Kidney (tissue), 11 donors: ENCODE measurements around the gene DDX11. TPM values are rescaled to one million over a fixed set of nuclear protein-coding genes. Genes with fewer than 3 reads are reported as not detected.
"Not testable (repeated sequence)": the region's sequence is repeated elsewhere in the genome, so short reads cannot be mapped to it uniquely, and the experiment has no call there.

ENCODE experiments used
- DNase-seq, 5 donors: peaks; one replicate each; pipeline ENCODE4 v3.0.0-alpha.2; 2013 to 2020
- FAIRE-seq: peaks from 2 replicates; lab custom pipeline; 2012; peaks lifted over from hg19 to GRCh38; lab: Jason Lieb, UNC
- H3K27ac ChIP-seq, 2 donors: one replicate each; pipeline ENCODE4 v1.7.0; 2013; ENCODE audit warnings: low read depth in 2 of 2, low read length in 2 of 2, inconsistent platforms in 1 of 2
- H3K27me3 ChIP-seq: one replicate; pipeline ENCODE4 v1.7.1; 2013; ENCODE audit warnings: low read length, inconsistent platforms; ENCODE audit not compliant: control insufficient read depth, insufficient read depth
- H3K36me3 ChIP-seq, 3 donors: one replicate each; pipeline versions ENCODE4 v1.7.0 to v1.7.1; 2013; ENCODE audit warnings: low read length in 3 of 3, control low read depth in 1 of 3, inconsistent platforms in 1 of 3; ENCODE audit not compliant: insufficient read depth in 3 of 3, control insufficient read depth in 2 of 3
- H3K4me1 ChIP-seq, 3 donors: one replicate each; pipeline versions ENCODE4 v1.7.0 to v1.7.1; 2013; ENCODE audit warnings: low read length in 3 of 3, inconsistent platforms in 1 of 3, low read depth in 1 of 3; ENCODE audit not compliant: control insufficient read depth in 2 of 3, insufficient read depth in 2 of 3
- H3K4me3 ChIP-seq, 3 donors: one replicate each; pipeline versions ENCODE4 v1.7.0 to v1.8.1; 2013; ENCODE audit warnings: low read length in 3 of 3, control low read depth in 1 of 3, inconsistent platforms in 1 of 3
- H3K9ac ChIP-seq, 3 donors: one replicate each; pipeline versions ENCODE4 v1.7.0 to v1.7.1; 2013; ENCODE audit warnings: low read length in 3 of 3, control low read depth in 1 of 3, inconsistent platforms in 1 of 3
- H3K9me3 ChIP-seq, 3 donors: one replicate each; pipeline versions ENCODE4 v1.7.0 to v1.7.1; 2013; ENCODE audit warnings: low read length in 3 of 3, control low read depth in 1 of 3, inconsistent platforms in 1 of 3; ENCODE audit not compliant: control insufficient read depth in 2 of 3, insufficient read depth in 1 of 3
- intact Hi-C: fragments of 100-400 bp; cut with DNase I; formaldehyde crosslinking; loops from one replicate; pipeline ENCODE4 v1.11.1; 2022
- polyA plus RNA-seq: library from polyadenylated mRNA; stranded (reverse); fragments of 350-450 nt; fragmentation: Illumina TruSeq; extraction: RNeasy Lipid Tissue Mini Kit (QIAGEN cat#74804); gene quantifications from one replicate; pipeline ENCODE4 v1.2.3, GENCODE V29; 2014; ENCODE audit warnings: low read depth, low replicate concordance; ENCODE audit not compliant: insufficient read depth
- total RNA-seq: library from RNA; stranded (reverse); fragmentation: NEBNext Ultra II Directional; extraction: Animal tissue kit (Norgen Biotek cat#: 25700); gene quantifications from one replicate; pipeline ENCODE4 v1.2.1, GENCODE V29; 2021
- donor health status: control.
- donor health status: control.
- donor health status: DM: yes; HTN: yes; CAD: no.
- donor health status: Normal renal cell carcinoma (clear cell type).

Gene DDX11
- total and polyA plus RNA-seq, 2 donors from 2014 or later: 1.9 to 29.9 TPM

- H3K27me3 ChIP-seq, H3K9me3 ChIP-seq, H3K27ac ChIP-seq, intact Hi-C loops, H3K9ac ChIP-seq, H3K36me3 ChIP-seq, FAIRE-seq, H3K4me1 ChIP-seq: not testable (repeated sequence)
- peak in 1 of 5 donors; percentile 13 for DNase-seq
- H3K4me3 ChIP-seq: peak overlapping the region in 2 of 3 donors; percentile 70 to 90
Measured at GRCh38 chr12:31072962-31073361, 698 bp upstream of the DDX11 start.

GRCh38 chr12:31074333-31074874 is 744 bp downstream of the DDX11 start:
- FAIRE-seq, H3K36me3 ChIP-seq, H3K9me3 ChIP-seq, H3K27me3 ChIP-seq, H3K4me1 ChIP-seq, intact Hi-C loops: not testable (repeated sequence)
- H3K9ac ChIP-seq: peak overlapping the region in 2 of 3 donors; percentile 73 to 86
- peak overlapping the region in 1 of 2 donors; percentile 54 for H3K27ac ChIP-seq
- peak overlapping the region; percentile 70 to 90 (median 75) for H3K4me3 ChIP-seq
- peak in 1 of 5 donors; percentile 22 for DNase-seq

- DNase-seq, H3K27me3 ChIP-seq, H3K27ac ChIP-seq, H3K36me3 ChIP-seq, H3K9ac ChIP-seq, FAIRE-seq, H3K4me1 ChIP-seq, H3K4me3 ChIP-seq, intact Hi-C loops, H3K9me3 ChIP-seq: not testable (repeated sequence)
Measured at GRCh38 chr12:31076150-31076549, 2.5 kb downstream of the DDX11 start.

- H3K4me1 ChIP-seq, H3K27ac ChIP-seq, H3K4me3 ChIP-seq, DNase-seq, H3K9me3 ChIP-seq, H3K27me3 ChIP-seq, H3K36me3 ChIP-seq, FAIRE-seq, intact Hi-C loops, H3K9ac ChIP-seq: not testable (repeated sequence)
Measured at GRCh38 chr12:31077095-31077494, 3.4 kb downstream of the DDX11 start.

- H3K27me3 ChIP-seq, intact Hi-C loops, FAIRE-seq, H3K4me1 ChIP-seq, DNase-seq, H3K9ac ChIP-seq, H3K9me3 ChIP-seq, H3K36me3 ChIP-seq, H3K27ac ChIP-seq, H3K4me3 ChIP-seq: not testable (repeated sequence)
Measured at GRCh38 chr12:31077998-31078397, 4.3 kb downstream of the DDX11 start.

- H3K27me3 ChIP-seq, H3K27ac ChIP-seq, FAIRE-seq, H3K4me3 ChIP-seq, intact Hi-C loops, DNase-seq, H3K4me1 ChIP-seq, H3K9ac ChIP-seq, H3K9me3 ChIP-seq, H3K36me3 ChIP-seq: not testable (repeated sequence)
Measured at GRCh38 chr12:31079421-31079820, 5.8 kb downstream of the DDX11 start.

GRCh38 chr12:31080221-31080620 is 6.6 kb downstream of the DDX11 start:
- H3K4me1 ChIP-seq, H3K9me3 ChIP-seq, H3K4me3 ChIP-seq, H3K27me3 ChIP-seq, FAIRE-seq, intact Hi-C loops, H3K36me3 ChIP-seq, H3K9ac ChIP-seq, H3K27ac ChIP-seq: not testable (repeated sequence)
- peak in 2 of 5 donors; percentile 15 to 20 for DNase-seq

- H3K4me3 ChIP-seq, H3K4me1 ChIP-seq, H3K27ac ChIP-seq, H3K36me3 ChIP-seq, H3K27me3 ChIP-seq, H3K9me3 ChIP-seq, FAIRE-seq, DNase-seq, H3K9ac ChIP-seq, intact Hi-C loops: not testable (repeated sequence)
Measured at GRCh38 chr12:31081274-31081673, 7.6 kb downstream of the DDX11 start.
